Measurements from ENCODE around the gene CEBPB.

The CEBPB gene

GRCh38 chr20:50151034-50151743 is 39.4 kb upstream of the CEBPB start:
- Histone ChIP-seq H4K20me1 (ENCODE audit: insufficient read depth, low read length) (no peaks in the 10 kb centered on the region), H3K4me3 (ENCODE audit: low read length) (no peak overlapping the region), H3K4me2 (ENCODE audit: low read depth, low read length) (no peak overlapping the region), H3K4me1 (ENCODE audit: low read length) (peaks cover 6% of the 10 kb centered on the region; the same call in 1 of the 2 replicates), H3F3A (ENCODE audit: insufficient read depth, low read length) (no peaks in the 10 kb centered on the region), H3K79me2 (ENCODE audit: low read length) (peaks cover 44% of the 10 kb centered on the region), H3K9me2 (replicated peaks; ENCODE audit: insufficient read depth, low read length) (no peaks in the 10 kb centered on the region), H3K27ac (ENCODE audit: low read length) (no peak overlapping the region), H2AFZ (ENCODE audit: low read length) (no peak overlapping the region), H3K27me3 (replicated peaks; ENCODE audit: insufficient read depth, low read length) (0 out of 2 replicates have a peak, but pooled peaks cover 2% of the 10 kb centered on the region), H3K9me3 (replicated peaks; ENCODE audit: insufficient read depth, low read length) (no peaks in the 10 kb centered on the region), H3K36me3 (replicated peaks; ENCODE audit: insufficient read depth, low read length) (no peaks in the 10 kb centered on the region), H3K9ac (ENCODE audit: low read length) (no peak overlapping the region)
- no peak for DNase-seq
- no peak for TF ChIP-seq EZH2phosphoT487 (IDR thresholded peaks at IDR 0.05; ENCODE audit: low read length)
- TF ChIP-seq EZH2 (optimal IDR thresholded peaks at IDR 0.05; ENCODE audit: low read depth, low read length): no peak
- no peak for TF ChIP-seq CTCF (IDR thresholded peaks at IDR 0.05; ENCODE audit: low read length)

GRCh38 chr20:50152394-50153152 is 38.1 kb upstream of the CEBPB start:
- Histone ChIP-seq H3K9ac (ENCODE audit: low read length) (peak overlapping the region; percentile 78), H3K36me3 (replicated peaks; ENCODE audit: insufficient read depth, low read length) (no peaks in the 10 kb centered on the region), H3K27me3 (replicated peaks; ENCODE audit: insufficient read depth, low read length) (0 out of 2 replicates have a peak, but pooled peaks cover 2% of the 10 kb centered on the region), H3F3A (ENCODE audit: insufficient read depth, low read length) (no peaks in the 10 kb centered on the region), H3K27ac (ENCODE audit: low read length) (no peak overlapping the region), H3K4me2 (ENCODE audit: low read depth, low read length) (peak overlapping the region; percentile 87), H3K79me2 (ENCODE audit: low read length) (peaks cover 36% of the 10 kb centered on the region), H3K4me3 (ENCODE audit: low read length) (peak overlapping the region; percentile 96), H2AFZ (ENCODE audit: low read length) (peak overlapping the region; percentile 68), H3K9me2 (replicated peaks; ENCODE audit: insufficient read depth, low read length) (no peaks in the 10 kb centered on the region), H4K20me1 (ENCODE audit: insufficient read depth, low read length) (no peaks in the 10 kb centered on the region), H3K9me3 (replicated peaks; ENCODE audit: insufficient read depth, low read length) (no peaks in the 10 kb centered on the region), H3K4me1 (ENCODE audit: low read length) (peaks cover 6% of the 10 kb centered on the region; the same call in 1 of the 2 replicates)
- TF ChIP-seq CTCF (IDR thresholded peaks at IDR 0.05; ENCODE audit: low read length): no peak
- TF ChIP-seq EZH2 (optimal IDR thresholded peaks at IDR 0.05; ENCODE audit: low read depth, low read length): no peak
- TF ChIP-seq EZH2phosphoT487 (IDR thresholded peaks at IDR 0.05; ENCODE audit: low read length): no peak
- DNase-seq: no peak

- Histone ChIP-seq H3K27ac (ENCODE audit: low read length) (no peak overlapping the region), H3K36me3 (replicated peaks; ENCODE audit: insufficient read depth, low read length) (no peaks in the 10 kb centered on the region), H3K9me3 (replicated peaks; ENCODE audit: insufficient read depth, low read length) (no peaks in the 10 kb centered on the region), H3K79me2 (ENCODE audit: low read length) (peaks cover 35% of the 10 kb centered on the region), H4K20me1 (ENCODE audit: insufficient read depth, low read length) (no peaks in the 10 kb centered on the region), H3K4me2 (ENCODE audit: low read depth, low read length) (peak overlapping the region; percentile 87), H3K4me3 (ENCODE audit: low read length) (peak overlapping the region; percentile 96), H3K27me3 (replicated peaks; ENCODE audit: insufficient read depth, low read length) (0 out of 2 replicates have a peak, but pooled peaks cover 2% of the 10 kb centered on the region), H3K9me2 (replicated peaks; ENCODE audit: insufficient read depth, low read length) (no peaks in the 10 kb centered on the region), H3K4me1 (ENCODE audit: low read length) (peaks cover 6% of the 10 kb centered on the region; the same call in 1 of the 2 replicates), H2AFZ (ENCODE audit: low read length) (peak overlapping the region; percentile 68), H3K9ac (ENCODE audit: low read length) (peak overlapping the region; percentile 78), H3F3A (ENCODE audit: insufficient read depth, low read length) (no peaks in the 10 kb centered on the region)
- TF ChIP-seq CTCF (IDR thresholded peaks at IDR 0.05; ENCODE audit: low read length) (no peak), EZH2phosphoT487 (IDR thresholded peaks at IDR 0.05; ENCODE audit: low read length) (no peak), EZH2 (optimal IDR thresholded peaks at IDR 0.05; ENCODE audit: low read depth, low read length) (no peak)
- no peak for DNase-seq
Measured at GRCh38 chr20:50153153-50153499, 37.5 kb upstream of the CEBPB start.
